ENCODE data around the gene R3HDM4.

R3HDM4 gene

GRCh38 chr19:952680-953444, 39.8 kb upstream of the R3HDM4 start:
- no peak for TF ChIP-seq CTCF (IDR thresholded peaks at IDR 0.05; ENCODE audit: control insufficient read depth, extremely low read depth, insufficient read depth)
- H3K4me3 ChIP-seq (ENCODE audit: low read depth, low read length) = peak overlapping the region; percentile 45
- DNase-seq (ENCODE audit: low read depth) = peak; percentile 7

GRCh38 chr19:952049-952679, 39.1 kb upstream of the R3HDM4 start:
- DNase-seq (ENCODE audit: low read depth) = no peak
- H3K4me3 ChIP-seq (ENCODE audit: low read depth, low read length) = no peak overlapping the region; the same call in 1 of the 2 replicates
- TF ChIP-seq CTCF (IDR thresholded peaks at IDR 0.05; ENCODE audit: control insufficient read depth, extremely low read depth, insufficient read depth) = no peak

GRCh38 chr19:950352-951066, 37.5 kb upstream of the R3HDM4 start:
- no peak for TF ChIP-seq CTCF (IDR thresholded peaks at IDR 0.05; ENCODE audit: control insufficient read depth, extremely low read depth, insufficient read depth)
- no peak for DNase-seq (ENCODE audit: low read depth)
- H3K4me3 ChIP-seq (ENCODE audit: low read depth, low read length) = no peak overlapping the region

GRCh38 chr19:948842-949496, 36.0 kb upstream of the R3HDM4 start:
- TF ChIP-seq CTCF (IDR thresholded peaks at IDR 0.05; ENCODE audit: control insufficient read depth, extremely low read depth, insufficient read depth) = no peak
- DNase-seq (ENCODE audit: low read depth) = no peak

GRCh38 chr19:947707-948539, 34.9 kb upstream of the R3HDM4 start:
- no peak for TF ChIP-seq CTCF (IDR thresholded peaks at IDR 0.05; ENCODE audit: control insufficient read depth, extremely low read depth, insufficient read depth)
- DNase-seq (ENCODE audit: low read depth) = no peak
- H3K4me3 ChIP-seq (ENCODE audit: low read depth, low read length) = no peak overlapping the region

More at GRCh38 chr19:948842-949496, 36.0 kb upstream of the R3HDM4 start:
- H3K4me3 ChIP-seq (ENCODE audit: low read depth, low read length) = no peak overlapping the region
